Fibroblast of skin of right quadriceps (primary cell): ENCODE measurements around the gene RMI1.
"Not testable (repeated sequence)": the region's sequence is repeated elsewhere in the genome, so short reads cannot be mapped to it uniquely, and the experiment has no call there.

ENCODE experiments used
- DNase-seq: peaks from one replicate; pipeline ENCODE4 v3.0.0-alpha.2; 2013

RMI1 gene

GRCh38 chr9:84024041-84024575 lies 43.5 kb downstream of the RMI1 start:
- no peak for DNase-seq

- DNase-seq, result no peak
Measured at GRCh38 chr9:84027201-84027600, 46.6 kb downstream of the RMI1 start.

- DNase-seq, result no peak
Measured at GRCh38 chr9:84031534-84031933, 50.9 kb downstream of the RMI1 start.

- DNase-seq, result not testable (repeated sequence)
Measured at GRCh38 chr9:84041857-84042256, 61.3 kb downstream of the RMI1 start.

GRCh38 chr9:84045481-84046097 lies 65.0 kb downstream of the RMI1 start:
- no peak for DNase-seq
